Suprapubic skin (tissue), 4 donors: ENCODE results near the gene UBTD2.

ENCODE experiments used
- EP300 ChIP-seq: sonication (generic); formaldehyde crosslinking; IDR thresholded peaks from one replicate; pipeline ENCODE4 v1.6.1; 2017; ENCODE audit warnings: antibody characterized with exemption
- POLR2A ChIP-seq, 2 donors: fragments of 450-650 bp; IDR thresholded peaks; one replicate each; pipeline ENCODE4 v1.6.1; 2017; ENCODE audit warnings: antibody characterized with exemption in 2 of 2, mild to moderate bottlenecking in 2 of 2, moderate library complexity in 2 of 2
- POLR2AphosphoS5 ChIP-seq, 3 donors: sonication (generic); formaldehyde crosslinking; IDR thresholded peaks; one replicate each; pipeline ENCODE4 v1.6.1; 2017; ENCODE audit warnings: antibody characterized with exemption in 3 of 3
- TF ChIP-seq, protein P1 (sequence below), 2 donors: fragments of 200-600 bp in 1 of 2; fragments of 450-650 bp in 1 of 2; sonication (generic) in 1 of 2; IDR thresholded peaks; one replicate each; pipeline ENCODE4 v1.5.1; 2016 to 2019; ENCODE audit warnings: antibody characterized with exemption in 2 of 2, mild to moderate bottlenecking in 1 of 2, moderate library complexity in 1 of 2

DNA sequence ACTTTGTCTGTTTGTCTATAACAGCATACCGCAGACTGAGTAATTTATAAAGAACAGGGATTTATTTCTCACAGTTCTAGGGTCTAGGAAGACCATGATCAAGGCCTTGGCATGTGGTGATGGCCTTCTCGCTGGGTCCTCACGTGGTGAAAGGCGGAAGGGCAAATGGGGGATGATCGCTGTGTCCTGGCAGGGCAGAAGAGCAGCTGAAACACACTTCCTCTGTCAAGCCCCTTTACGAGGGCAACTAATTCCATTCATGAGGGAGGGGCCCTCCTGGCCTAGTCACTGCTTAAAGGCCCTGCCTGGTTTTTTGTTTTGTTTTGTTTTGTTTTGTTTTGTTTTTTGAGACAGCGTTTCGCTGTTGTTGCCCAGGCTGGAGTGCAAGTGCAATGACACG is 41.9 kb upstream of the UBTD2 start:
- TF ChIP-seq, protein P1, sequence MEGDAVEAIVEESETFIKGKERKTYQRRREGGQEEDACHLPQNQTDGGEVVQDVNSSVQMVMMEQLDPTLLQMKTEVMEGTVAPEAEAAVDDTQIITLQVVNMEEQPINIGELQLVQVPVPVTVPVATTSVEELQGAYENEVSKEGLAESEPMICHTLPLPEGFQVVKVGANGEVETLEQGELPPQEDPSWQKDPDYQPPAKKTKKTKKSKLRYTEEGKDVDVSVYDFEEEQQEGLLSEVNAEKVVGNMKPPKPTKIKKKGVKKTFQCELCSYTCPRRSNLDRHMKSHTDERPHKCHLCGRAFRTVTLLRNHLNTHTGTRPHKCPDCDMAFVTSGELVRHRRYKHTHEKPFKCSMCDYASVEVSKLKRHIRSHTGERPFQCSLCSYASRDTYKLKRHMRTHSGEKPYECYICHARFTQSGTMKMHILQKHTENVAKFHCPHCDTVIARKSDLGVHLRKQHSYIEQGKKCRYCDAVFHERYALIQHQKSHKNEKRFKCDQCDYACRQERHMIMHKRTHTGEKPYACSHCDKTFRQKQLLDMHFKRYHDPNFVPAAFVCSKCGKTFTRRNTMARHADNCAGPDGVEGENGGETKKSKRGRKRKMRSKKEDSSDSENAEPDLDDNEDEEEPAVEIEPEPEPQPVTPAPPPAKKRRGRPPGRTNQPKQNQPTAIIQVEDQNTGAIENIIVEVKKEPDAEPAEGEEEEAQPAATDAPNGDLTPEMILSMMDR (IDR thresholded peaks at IDR 0.05), result no peak
- TF ChIP-seq POLR2A (IDR thresholded peaks at IDR 0.05) (no peak), POLR2AphosphoS5 (IDR thresholded peaks at IDR 0.05) (no peak), EP300 (no peak)
